ENCODE data around the gene GPR45.
"Not testable (repeated sequence)": the region's sequence is repeated elsewhere in the genome, so short reads cannot be mapped to it uniquely, and the experiment has no call there.

The GPR45 gene

GRCh38 chr2:105241443-105241842 is at the start of gene GPR45:
GPR45 (plus strand) TSS chr2:105241743; CDS start chr2:105241859, 116 bp downstream.
- DNase-seq = no peak

GRCh38 chr2:105194022-105194675 is 47.4 kb upstream of the GPR45 start:
- DNase-seq = no peak

- DNase-seq = no peak
These were observed 44.9 kb upstream of the GPR45 start for GRCh38 chr2:105196651-105197050.

GRCh38 chr2:105215586-105216192 is 25.9 kb upstream of the GPR45 start:
- DNase-seq = no peak

GRCh38 chr2:105220604-105221003 is 20.9 kb upstream of the GPR45 start:
- DNase-seq = no peak

- DNase-seq = no peak
These were observed 17.1 kb upstream of the GPR45 start for GRCh38 chr2:105224444-105224843.

- no peak for DNase-seq
These were observed 10.3 kb upstream of the GPR45 start for GRCh38 chr2:105231232-105231619.

- peak; percentile 45 for DNase-seq
These were observed 6.0 kb upstream of the GPR45 start for GRCh38 chr2:105235388-105236059.

GRCh38 chr2:105236060-105236424 is 5.5 kb upstream of the GPR45 start:
- DNase-seq = no peak

- no peak for DNase-seq
These were observed 4.3 kb upstream of the GPR45 start for GRCh38 chr2:105237045-105237765.

- DNase-seq = no peak
These were observed 2.8 kb upstream of the GPR45 start for GRCh38 chr2:105238664-105239240.

GRCh38 chr2:105239924-105240323 is 1.6 kb upstream of the GPR45 start:
- no peak for DNase-seq

- DNase-seq = no peak
These were observed 897 bp downstream of the GPR45 start for GRCh38 chr2:105242286-105242993.

- no peak for DNase-seq
These were observed 2.4 kb downstream of the GPR45 start for GRCh38 chr2:105243961-105244360.

GRCh38 chr2:105244451-105244850 is 2.9 kb downstream of the GPR45 start:
- no peak for DNase-seq

- DNase-seq = no peak
These were observed 7.0 kb downstream of the GPR45 start for GRCh38 chr2:105248316-105249070.

GRCh38 chr2:105249181-105249580 is 7.6 kb downstream of the GPR45 start:
- DNase-seq = no peak

GRCh38 chr2:105249891-105250290 is 8.3 kb downstream of the GPR45 start:
- DNase-seq = no peak

GRCh38 chr2:105251016-105251648 is 9.6 kb downstream of the GPR45 start:
- not testable (repeated sequence) for DNase-seq

GRCh38 chr2:105252271-105252670 is 10.7 kb downstream of the GPR45 start:
- no peak for DNase-seq

- DNase-seq = no peak
These were observed 13.1 kb downstream of the GPR45 start for GRCh38 chr2:105254531-105255210.

Data from GDM1 (cell line).